Stomach (tissue), 4 donors: ENCODE results near the gene TTLL8.

ENCODE experiments used
- CTCF ChIP-seq, 7 experiments: fragments of 450-650 bp in 4 of 7; fragments of 200-600 bp in 3 of 7; sonication (generic) in 3 of 7; IDR thresholded peaks; one replicate each; pipeline ENCODE4 v1.5.1; 2016 to 2019; ENCODE audit warnings: antibody characterized with exemption in 7 of 7, control low read depth in 2 of 7, mild to moderate bottlenecking in 1 of 7
- EP300 ChIP-seq: sonication (generic); formaldehyde crosslinking; IDR thresholded peaks from one replicate; pipeline ENCODE4 v1.6.1; 2017; ENCODE audit warnings: antibody characterized with exemption
- POLR2AphosphoS5 ChIP-seq, 3 donors: sonication (generic); formaldehyde crosslinking; IDR thresholded peaks; one replicate each; pipeline ENCODE4 v1.6.1; 2016; ENCODE audit warnings: antibody characterized with exemption in 3 of 3

- no peak for TF ChIP-seq CTCF (IDR thresholded peaks at IDR 0.05)
- no peak for TF ChIP-seq POLR2AphosphoS5 (IDR thresholded peaks at IDR 0.05)
- no peak for TF ChIP-seq EP300
These were observed 26.5 kb upstream of the TTLL8 start for GRCh38 chr22:50084614-50085021.
